Left lung (tissue), 10 donors: ENCODE results near the gene BAHCC1. TPM values are rescaled to one million over a fixed set of nuclear protein-coding genes. Genes with fewer than 3 reads are reported as not detected.
A peak's percentile ranks its signal among the peaks of the same experiment; 100 is the strongest.
"Not testable (repeated sequence)": the region's sequence is repeated elsewhere in the genome, so short reads cannot be mapped to it uniquely, and the experiment has no call there.

ENCODE experiments used
- ATAC-seq: fragments of 200-7000 bp; cut with Tn5 transposase; one replicate; pipeline ENCODE4 v1.9.1; 2020; ENCODE audit warnings: moderate library complexity
- DNase-seq, 4 donors: peaks; one replicate each; pipeline ENCODE4 v3.0.0-alpha.2; 2013 to 2020
- H3K27ac ChIP-seq, 2 donors: fragments of 200-600 bp; sonication (generic) in 1 of 2; one replicate each; pipeline versions ENCODE4 v1.5.0 to v1.8.0; 2020 to 2021
- H3K27me3 ChIP-seq, 2 donors: fragments of 200-600 bp; sonication (generic) in 1 of 2; one replicate each; pipeline versions ENCODE4 v1.5.0 to v1.8.0; 2020 to 2021
- H3K36me3 ChIP-seq, 2 donors: fragments of 200-600 bp; sonication (generic) in 1 of 2; one replicate each; pipeline versions ENCODE4 v1.5.0 to v1.8.0; 2020 to 2021
- H3K4me1 ChIP-seq, 2 donors: fragments of 200-600 bp; one replicate each; pipeline ENCODE4 v1.8.0; 2021
- H3K4me3 ChIP-seq, 2 donors: fragments of 200-600 bp; sonication (generic) in 1 of 2; one replicate each; pipeline versions ENCODE4 v1.5.0 to v1.8.0; 2020 to 2021; ENCODE audit warnings: mild to moderate bottlenecking in 1 of 2
- H3K9me3 ChIP-seq, 2 donors: fragments of 200-600 bp; sonication (generic) in 1 of 2; one replicate each; pipeline versions ENCODE4 v1.5.0 to v1.8.0; 2020 to 2021
- CTCF ChIP-seq, 2 donors: fragments of 200-600 bp; sonication (generic) in 1 of 2; IDR thresholded peaks; one replicate each; pipeline versions ENCODE4 v1.5.0 to v1.8.0; 2021; ENCODE audit warnings: antibody characterized with exemption in 2 of 2
- intact Hi-C, 2 donors: fragments of 100-400 bp; cut with DNase I; formaldehyde crosslinking; loops; one replicate each; pipeline versions ENCODE4 v1.11.2 to v1.14.2; 2022
- polyA plus RNA-seq, 6 donors: library from polyadenylated mRNA; unstranded; fragments of 120-200 nt; gene quantifications; one replicate each; pipeline ENCODE4 v1.2.1, GENCODE V29; 2013; ENCODE audit not compliant: insufficient read length in 6 of 6
- total RNA-seq, 2 donors: library from RNA; stranded (reverse); fragmentation: NEBNext Ultra II Directional; extraction: Animal tissue kit (Norgen Biotek cat#: 25700); gene quantifications; one replicate each; pipeline ENCODE4 v1.2.1, GENCODE V29; 2021
- donor health status: DM: no; HTN: yes; CAD: no.
- donor health status: DM: no; HTN: no; CAD: no.

BAHCC1 gene
- total and polyA plus RNA-seq, 8 donors, result 13.6 to 28.5 (median 21.4) TPM

DNA sequence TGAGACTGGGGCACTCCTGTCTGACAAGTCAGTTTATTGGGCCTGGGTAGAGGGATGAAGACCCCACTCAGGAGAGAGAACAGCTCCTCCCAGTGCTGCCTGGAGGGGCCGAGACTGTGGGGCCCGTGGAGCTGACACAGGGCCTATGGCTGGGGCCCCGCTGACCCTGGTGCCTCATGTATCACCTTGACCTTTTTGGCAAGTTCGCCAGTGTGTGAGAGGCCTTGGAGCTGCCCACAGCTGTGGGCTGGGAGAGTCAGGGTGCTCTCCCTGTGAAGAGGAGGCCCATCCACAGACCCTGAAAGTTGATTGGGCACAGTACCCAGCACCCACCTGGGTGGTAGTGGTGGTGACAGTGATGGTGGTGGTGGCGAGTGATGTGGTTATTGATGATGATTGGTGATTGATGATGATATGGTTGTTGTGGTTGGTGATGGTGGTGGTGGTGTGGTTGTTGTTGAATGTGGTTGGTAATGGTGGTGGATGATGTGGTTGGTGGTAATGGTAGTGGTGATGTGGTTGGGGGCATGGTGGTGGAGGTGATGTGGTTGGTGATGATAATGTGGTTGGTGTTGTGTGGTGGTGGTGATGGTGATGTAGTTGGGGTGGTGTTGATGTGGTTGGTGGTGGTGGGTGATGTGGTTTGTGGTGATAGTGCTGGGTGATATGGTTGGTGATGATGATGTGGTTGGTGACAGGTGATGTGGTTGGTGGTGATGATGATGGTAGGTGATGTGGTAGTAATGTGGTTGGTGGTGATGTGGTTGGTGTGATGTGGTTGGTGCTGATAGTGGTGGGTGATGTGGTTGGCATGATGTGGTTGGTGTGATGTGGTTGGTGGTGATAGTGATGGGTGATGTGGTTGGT is 29.1 kb downstream of the BAHCC1 start:
- no peak for TF ChIP-seq CTCF (IDR thresholded peaks at IDR 0.05)
- no peak overlapping the region for H3K4me3 ChIP-seq
- no peak for ATAC-seq
- H3K4me1 ChIP-seq, result peaks cover 60 to 78% of the 10 kb centered on the region in 2 donors
- peak overlapping the region in 1 of 2 donors; percentile 79 for H3K27ac ChIP-seq
- DNase-seq, result no peak
- H3K27me3 ChIP-seq, result peaks cover 0 to 38% of the 10 kb centered on the region in 2 donors
- no peaks in the 10 kb centered on the region for H3K9me3 ChIP-seq
- no peaks in the 10 kb centered on the region for H3K36me3 ChIP-seq
- intact Hi-C loops, result no loop called here

- DNase-seq, H3K36me3 ChIP-seq, ATAC-seq, H3K4me3 ChIP-seq, intact Hi-C loops, H3K9me3 ChIP-seq, H3K27ac ChIP-seq: not testable (repeated sequence)
- Histone ChIP-seq H3K27me3 (peaks cover 0 to 40% of the 10 kb centered on the region in 2 donors), H3K4me1 (peaks cover 63 to 78% of the 10 kb centered on the region in 2 donors)
Measured at GRCh38 chr17:81425041-81425440, 29.8 kb downstream of the BAHCC1 start.

- H3K27ac ChIP-seq, H3K4me3 ChIP-seq, DNase-seq, ATAC-seq, intact Hi-C loops, H3K9me3 ChIP-seq, H3K36me3 ChIP-seq: not testable (repeated sequence)
- Histone ChIP-seq H3K4me1 (peaks cover 60 to 76% of the 10 kb centered on the region in 2 donors), H3K27me3 (peaks cover 0 to 43% of the 10 kb centered on the region in 2 donors)
Measured at GRCh38 chr17:81425716-81426392, 30.6 kb downstream of the BAHCC1 start.

GRCh38 chr17:81426393-81427172 is 31.3 kb downstream of the BAHCC1 start:
- ATAC-seq (no peak), DNase-seq (no peak)
- peaks cover 0 to 43% of the 10 kb centered on the region in 2 donors for H3K27me3 ChIP-seq
- H3K36me3 ChIP-seq, result no peaks in the 10 kb centered on the region
- intact Hi-C loops, result no loop called here
- H3K4me3 ChIP-seq, result no peak overlapping the region
- H3K4me1 ChIP-seq, result peaks cover 52 to 69% of the 10 kb centered on the region in 2 donors
- no peak overlapping the region for H3K27ac ChIP-seq
- no peak for TF ChIP-seq CTCF (IDR thresholded peaks at IDR 0.05)
- H3K9me3 ChIP-seq, result no peaks in the 10 kb centered on the region

DNA sequence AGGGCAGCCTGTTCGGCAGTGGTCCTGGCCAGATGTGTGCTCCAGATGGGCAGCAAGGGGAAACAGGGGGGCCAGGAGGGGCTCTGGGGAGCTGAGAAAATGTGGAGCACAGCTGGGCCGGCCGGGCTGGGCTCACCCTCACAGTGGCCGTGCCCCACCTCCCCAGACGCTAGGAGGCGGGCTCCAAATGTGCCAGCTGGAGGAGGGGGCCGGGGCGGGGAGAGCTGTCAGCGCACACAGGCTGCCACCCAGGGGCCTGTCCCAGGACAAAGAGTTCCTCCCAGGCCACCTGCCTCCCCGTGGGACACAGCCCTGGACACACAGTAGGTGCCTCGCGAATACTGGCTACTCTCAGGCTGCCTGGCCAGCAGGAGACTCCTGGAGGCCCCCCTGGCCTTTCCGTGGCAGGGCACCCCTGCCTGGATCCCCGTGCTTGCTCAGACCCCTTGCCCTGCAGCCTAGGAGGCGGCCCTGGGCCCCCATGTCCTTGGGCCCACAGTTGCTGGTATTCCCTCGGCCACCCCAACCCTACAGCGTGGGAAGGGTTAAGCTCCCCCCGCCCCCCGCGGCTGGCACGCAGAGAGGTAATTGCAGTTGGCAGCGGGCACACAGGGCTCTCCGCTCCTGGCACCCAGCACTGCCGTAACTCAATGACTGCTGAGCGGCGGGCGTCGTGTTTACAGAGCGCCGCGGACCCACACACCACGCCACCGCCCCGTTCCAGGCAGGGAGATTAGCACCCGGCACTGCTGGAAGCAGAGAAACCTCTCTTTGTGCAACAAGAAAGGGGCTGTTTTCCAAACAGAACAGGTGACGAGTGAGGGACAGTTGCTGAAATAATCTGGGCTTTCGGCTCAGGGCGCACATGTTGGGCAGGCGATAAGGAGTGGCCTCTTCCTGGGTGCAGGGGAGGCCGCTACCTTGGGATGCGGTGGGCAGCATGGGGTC is 32.2 kb downstream of the BAHCC1 start:
- peak; percentile 63 for ATAC-seq
- TF ChIP-seq CTCF (IDR thresholded peaks at IDR 0.05), result no peak
- peak in 2 of 4 donors; percentile 72 to 89 for DNase-seq
- H3K9me3 ChIP-seq, result no peaks in the 10 kb centered on the region
- H3K27ac ChIP-seq, result peak overlapping the region in 1 of 2 donors; percentile 31
- H3K27me3 ChIP-seq, result peaks cover 0 to 43% of the 10 kb centered on the region in 2 donors
- intact Hi-C loops, result no loop called here
- no peaks in the 10 kb centered on the region for H3K36me3 ChIP-seq
- H3K4me3 ChIP-seq, result no peak overlapping the region
- peaks cover 44 to 60% of the 10 kb centered on the region in 2 donors for H3K4me1 ChIP-seq
